PFSK-1 (cell line): ENCODE results near the gene PLB1.

ENCODE experiments used
- FOXP2 ChIP-seq: optimal IDR thresholded peaks from 2 replicates; pipeline ENCODE3; 2011; ENCODE audit warnings: borderline replicate concordance, control low read depth, inconsistent platforms; ENCODE audit not compliant: insufficient read depth; ENCODE audit errors: extremely low read length, extremely low read depth
- POLR2AphosphoS5 ChIP-seq: IDR thresholded peaks from 2 replicates; pipeline ENCODE4 v1.6.1; 2012; ENCODE audit warnings: low read depth, mild to moderate bottlenecking, control low read depth, low read length, moderate library complexity
- REST ChIP-seq, 2 experiments: IDR thresholded peaks; 2 replicates each; pipeline versions ENCODE4 v1.6.1 to v1.8.0; 2011 to 2012; ENCODE audit warnings: low read depth in 2 of 2, low read length in 2 of 2, control low read depth in 1 of 2, inconsistent platforms in 1 of 2, mild to moderate bottlenecking in 1 of 2, moderate library complexity in 1 of 2; ENCODE audit not compliant: insufficient read depth in 1 of 2
- SIN3A ChIP-seq: IDR thresholded peaks from 2 replicates; pipeline ENCODE4 v1.6.1; 2012; ENCODE audit warnings: mild to moderate bottlenecking, low read length, moderate library complexity, borderline replicate concordance; ENCODE audit not compliant: insufficient read depth
- TAF1 ChIP-seq: IDR thresholded peaks from 2 replicates; pipeline ENCODE4 v1.6.1; 2012; ENCODE audit warnings: low read length, control low read depth, borderline replicate concordance; ENCODE audit not compliant: insufficient read depth

The PLB1 gene

GRCh38 chr2:28632791-28633190, 136.9 kb downstream of the PLB1 start:
- TF ChIP-seq POLR2AphosphoS5 (no peak), FOXP2 (no peak), TAF1 (no peak), SIN3A (no peak), REST (IDR thresholded peaks at IDR 0.05; ENCODE audit: insufficient read depth in 1 of 2, low read depth in 2 of 2, low read length in 2 of 2) (no peak)

- no peak for TF ChIP-seq SIN3A
- no peak for TF ChIP-seq POLR2AphosphoS5
- no peak for TF ChIP-seq FOXP2
- no peak for TF ChIP-seq TAF1
- TF ChIP-seq REST (IDR thresholded peaks at IDR 0.05; ENCODE audit: insufficient read depth in 1 of 2, low read depth in 2 of 2, low read length in 2 of 2): no peak
Observed at GRCh38 chr2:28633204-28633603, 137.3 kb downstream of the PLB1 start.

GRCh38 chr2:28633746-28634145, 137.9 kb downstream of the PLB1 start:
- TF ChIP-seq POLR2AphosphoS5: no peak
- TF ChIP-seq SIN3A: no peak
- no peak for TF ChIP-seq FOXP2
- TF ChIP-seq TAF1: no peak
- no peak for TF ChIP-seq REST (IDR thresholded peaks at IDR 0.05; ENCODE audit: insufficient read depth in 1 of 2, low read depth in 2 of 2, low read length in 2 of 2)

- no peak for TF ChIP-seq FOXP2
- TF ChIP-seq SIN3A: no peak
- TF ChIP-seq REST (IDR thresholded peaks at IDR 0.05; ENCODE audit: insufficient read depth in 1 of 2, low read depth in 2 of 2, low read length in 2 of 2): no peak
Observed at GRCh38 chr2:28635191-28635611, 139.3 kb downstream of the PLB1 start.

GRCh38 chr2:28636491-28636890, 140.6 kb downstream of the PLB1 start:
- TF ChIP-seq REST (IDR thresholded peaks at IDR 0.05; ENCODE audit: insufficient read depth in 1 of 2, low read depth in 2 of 2, low read length in 2 of 2) (no peak), FOXP2 (no peak), SIN3A (no peak), TAF1 (no peak), POLR2AphosphoS5 (no peak)
